Stimulated activated CD8-positive, alpha-beta memory T cell treated with anti-CD3 and anti-CD28 coated beads, Interleukin-4, amount 100 ng/mL, for 48 hours (primary cell): ENCODE data around the gene NEBL.
"Not testable (repeated sequence)": the region's sequence is repeated elsewhere in the genome, so short reads cannot be mapped to it uniquely, and the experiment has no call there.

ENCODE experiments used
- DNase-seq: peaks from one replicate; pipeline ENCODE4 v3.0.0-alpha.2; 2020

NEBL gene

DNA sequence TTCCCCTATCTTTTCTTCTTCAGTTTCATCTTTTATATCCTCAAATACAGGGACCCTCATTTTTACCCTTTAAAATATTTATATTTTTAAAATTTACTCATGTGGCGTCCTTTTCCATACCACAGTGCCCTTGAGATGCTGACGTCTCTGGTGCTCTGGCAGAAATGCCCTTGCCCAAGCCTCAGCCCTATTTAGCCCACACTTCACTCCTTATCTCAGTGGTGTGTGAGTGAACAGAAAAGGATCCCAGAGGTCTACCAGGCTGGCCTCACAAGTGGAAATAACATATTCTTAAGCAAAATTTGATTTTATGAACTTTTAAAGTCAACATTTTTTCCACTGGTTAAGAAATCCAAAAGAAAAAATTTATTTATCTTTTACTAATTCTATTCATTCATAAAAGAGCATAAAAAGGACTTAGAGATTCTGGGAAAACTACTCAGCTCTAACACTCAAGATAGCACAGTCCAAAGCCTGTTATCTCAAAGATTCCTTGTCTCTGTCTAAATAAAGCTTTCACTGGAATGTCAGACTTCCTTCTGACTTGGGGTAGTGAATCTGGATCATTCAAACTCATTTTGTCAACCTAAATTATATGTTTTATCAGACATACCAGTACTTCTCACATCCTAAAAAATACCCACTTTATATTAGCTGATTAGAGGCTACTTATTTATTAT lies at the start of gene NEBL:
NEBL (minus strand) TSS at position 166 of the 680 bp plus-strand sequence; CDS start at position 60, 106 bp downstream.
- DNase-seq, result no peak

GRCh38 chr10:20945546-20946332 lies 48.6 kb upstream of the NEBL start:
- DNase-seq, result no peak

DNA sequence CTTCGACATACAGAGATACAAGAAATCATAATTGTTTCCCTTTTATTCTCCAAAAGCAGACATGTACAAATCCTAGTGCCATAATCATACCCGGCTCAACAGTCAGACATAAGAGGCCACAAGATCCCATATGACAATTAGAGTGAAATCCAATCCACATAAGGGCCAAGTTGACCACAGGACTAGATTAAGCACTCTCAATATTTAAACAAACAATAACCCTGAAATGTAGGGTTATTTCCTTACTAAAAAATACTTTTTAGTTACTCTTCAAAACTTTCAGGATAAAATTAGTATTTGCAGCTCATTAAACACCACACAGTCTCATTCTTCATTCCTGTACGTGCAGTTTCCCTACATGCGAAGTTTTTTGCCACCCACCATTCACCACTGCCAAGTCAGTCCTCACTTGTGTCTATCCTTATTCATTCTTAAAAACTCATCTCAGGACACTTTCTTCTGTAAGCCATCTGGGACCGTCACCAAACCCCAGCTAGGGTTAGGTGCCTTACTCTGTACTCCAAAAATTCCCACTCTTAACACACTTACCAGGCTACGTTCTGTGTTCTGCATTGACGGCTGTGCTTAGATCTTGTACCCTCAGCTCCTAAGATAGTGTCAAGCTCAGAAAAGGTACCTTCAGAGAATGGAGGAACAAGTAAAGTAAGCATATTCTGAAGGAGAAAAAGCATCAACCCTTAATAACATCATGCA lies 47.8 kb upstream of the NEBL start:
- no peak for DNase-seq

DNA sequence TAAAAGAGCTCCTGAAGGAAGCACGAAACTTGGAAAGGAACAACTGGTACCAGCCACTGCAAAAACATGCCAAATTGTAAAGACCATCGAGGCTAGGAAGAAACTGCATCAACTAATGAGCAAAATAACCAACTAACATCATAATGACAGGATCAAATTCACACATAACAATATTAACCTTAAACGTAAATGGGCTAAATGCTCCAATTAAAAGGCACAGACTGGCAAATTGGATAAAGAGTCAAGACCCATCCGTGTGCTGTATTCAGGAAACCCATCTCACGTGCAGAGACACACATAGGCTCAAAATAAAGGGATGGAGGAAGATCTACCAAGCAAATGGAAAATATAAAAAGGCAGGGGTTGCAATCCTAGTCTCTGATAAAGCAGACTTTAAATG lies 42.3 kb upstream of the NEBL start:
- DNase-seq, result not testable (repeated sequence)

DNA sequence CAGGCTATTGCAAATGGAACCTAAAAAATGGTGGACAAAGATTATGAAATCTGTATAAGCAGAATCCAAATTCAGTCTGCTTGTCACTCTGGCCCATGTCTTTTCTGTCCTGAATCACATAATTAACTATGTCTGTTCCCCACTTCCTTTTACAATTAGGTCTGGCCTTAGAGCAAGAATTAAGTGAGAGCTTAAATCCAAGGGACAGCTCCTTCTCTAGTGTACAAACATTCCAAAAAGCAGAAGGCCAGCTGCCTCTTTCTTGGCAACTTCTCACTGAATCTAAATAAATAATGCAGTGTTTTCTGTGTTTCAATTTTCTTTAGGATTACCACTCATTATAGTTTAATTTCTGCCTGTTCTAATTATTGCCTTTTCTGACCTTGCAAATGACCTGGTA lies 39.3 kb upstream of the NEBL start:
- no peak for DNase-seq

DNA sequence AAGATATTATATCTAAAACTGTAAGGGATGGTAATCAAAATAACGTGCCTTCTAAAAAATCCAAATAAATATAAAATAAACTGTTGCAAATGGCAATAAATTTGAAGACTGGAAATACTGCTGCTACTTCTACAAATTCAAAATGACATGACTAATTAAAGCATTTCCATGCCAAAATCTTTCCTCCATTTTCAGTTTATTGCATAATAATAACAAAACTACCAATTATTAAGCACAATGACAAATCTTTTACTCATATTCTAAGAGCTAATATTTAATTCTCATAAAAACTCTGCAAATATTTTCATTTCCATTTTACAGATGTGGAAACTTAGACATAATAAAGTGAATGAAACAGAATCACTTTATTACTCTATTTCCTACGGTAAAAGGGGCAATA lies 38.8 kb upstream of the NEBL start:
- DNase-seq, result no peak

DNA sequence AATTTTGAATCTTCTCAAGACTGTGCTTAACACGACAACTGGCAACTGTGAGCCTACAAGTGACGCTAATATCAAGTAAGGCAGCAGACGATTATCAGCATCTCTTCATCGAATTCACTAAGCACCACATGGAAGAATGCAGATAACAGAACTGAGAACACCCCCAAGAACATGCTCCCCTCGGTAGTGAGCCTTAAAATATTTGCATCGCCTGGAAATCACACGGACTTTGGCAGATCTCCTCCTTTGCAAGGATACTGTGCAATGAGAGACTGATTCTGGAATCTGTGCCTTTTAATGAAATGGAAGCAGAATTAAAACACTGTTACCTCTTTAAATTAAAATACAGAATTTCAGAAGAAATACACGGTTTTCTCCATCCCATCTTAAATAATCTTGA lies 38.2 kb upstream of the NEBL start:
- DNase-seq, result no peak

GRCh38 chr10:20933705-20934104 lies 36.6 kb upstream of the NEBL start:
- no peak for DNase-seq

DNA sequence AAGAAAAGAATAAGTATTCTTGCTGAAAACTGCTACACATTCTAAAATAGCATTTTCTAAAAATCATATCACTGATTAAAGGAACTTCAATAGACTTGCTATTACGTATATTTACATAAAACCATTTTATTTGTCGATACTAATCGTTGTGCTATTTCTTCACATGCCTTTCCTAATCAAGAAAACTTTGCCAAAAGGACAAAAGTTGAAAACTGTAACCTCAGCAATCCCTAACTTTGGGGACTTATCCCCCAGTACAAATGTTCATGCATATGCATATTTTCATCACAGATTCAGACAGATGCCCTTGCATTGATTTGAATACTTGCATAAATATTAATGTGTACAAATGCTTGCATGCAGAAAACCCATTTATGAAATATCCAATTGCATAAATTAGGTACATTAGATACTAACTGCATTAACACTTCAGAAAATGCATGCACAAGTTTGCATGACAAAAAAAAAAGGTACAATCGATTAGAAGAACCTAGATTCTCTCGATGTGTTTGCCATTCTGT lies 35.6 kb upstream of the NEBL start:
- DNase-seq, result no peak

GRCh38 chr10:20931156-20931795 lies 34.2 kb upstream of the NEBL start:
- no peak for DNase-seq

DNA sequence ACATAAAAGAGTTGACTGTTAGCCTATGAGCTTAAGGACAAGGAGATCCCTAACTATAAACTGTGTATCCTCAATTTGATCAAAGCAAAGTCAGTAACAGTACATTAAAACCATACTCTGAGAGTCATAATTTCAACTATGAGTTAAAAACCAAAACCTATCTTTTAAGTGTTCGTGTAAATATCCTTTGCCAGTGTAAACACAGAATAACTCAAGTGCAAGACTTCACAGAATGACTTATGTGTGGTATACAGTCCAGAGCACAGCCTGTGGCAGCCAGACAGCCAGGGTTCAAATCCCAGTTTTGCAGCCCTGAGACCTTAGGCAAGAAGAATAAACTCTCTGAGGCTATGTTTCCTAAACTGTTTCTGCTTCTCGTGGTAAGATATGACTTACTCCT lies 30.3 kb upstream of the NEBL start:
- DNase-seq, result no peak

GRCh38 chr10:20922451-20922850 lies 25.3 kb upstream of the NEBL start:
- no peak for DNase-seq

- DNase-seq, result no peak
These were observed 24.9 kb upstream of the NEBL start for GRCh38 chr10:20922033-20922432.

GRCh38 chr10:20920061-20920460 lies 22.9 kb upstream of the NEBL start:
- DNase-seq, result no peak

DNA sequence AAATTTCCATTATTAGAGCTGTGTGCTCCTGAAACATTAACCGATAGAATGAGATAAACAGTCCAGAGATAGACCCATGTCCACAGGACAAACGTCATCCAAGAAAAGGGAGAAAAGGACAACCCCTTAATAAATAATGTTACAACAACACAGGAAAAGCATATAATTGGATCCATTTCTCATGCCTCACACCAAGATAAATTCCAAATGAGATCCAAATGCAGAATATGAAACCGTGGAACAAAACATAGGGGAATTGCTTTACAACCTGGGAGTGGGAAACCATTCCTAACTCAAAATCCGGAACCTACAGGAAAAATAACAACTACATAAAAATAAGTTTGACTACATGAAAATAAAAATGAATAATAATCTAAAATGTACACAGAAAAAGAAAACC lies 22.4 kb upstream of the NEBL start:
- DNase-seq, result no peak

- no peak for DNase-seq
These were observed 19.9 kb upstream of the NEBL start for GRCh38 chr10:20916976-20917375.

DNA sequence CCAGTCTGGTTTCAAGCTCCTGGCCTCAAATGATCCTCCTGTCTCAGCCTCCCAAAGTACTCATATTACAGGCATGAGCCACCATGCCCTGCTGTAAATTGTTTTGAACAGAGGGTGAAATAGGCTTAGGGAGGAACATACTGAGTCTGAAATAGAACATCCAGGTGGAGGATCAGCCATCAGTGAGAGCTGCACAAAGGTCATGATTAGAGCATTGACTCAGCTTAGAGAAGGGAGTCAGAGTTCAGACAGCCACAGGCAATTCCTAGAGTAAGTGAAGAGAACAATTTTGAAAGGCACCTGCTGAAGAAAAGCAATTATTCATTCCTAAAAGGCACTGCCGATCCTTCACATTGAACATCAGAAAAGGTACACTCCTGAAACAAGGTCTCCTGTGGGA lies 15.9 kb upstream of the NEBL start:
- no peak for DNase-seq

- no peak for DNase-seq
These were observed 14.5 kb upstream of the NEBL start for GRCh38 chr10:20911626-20912025.

DNA sequence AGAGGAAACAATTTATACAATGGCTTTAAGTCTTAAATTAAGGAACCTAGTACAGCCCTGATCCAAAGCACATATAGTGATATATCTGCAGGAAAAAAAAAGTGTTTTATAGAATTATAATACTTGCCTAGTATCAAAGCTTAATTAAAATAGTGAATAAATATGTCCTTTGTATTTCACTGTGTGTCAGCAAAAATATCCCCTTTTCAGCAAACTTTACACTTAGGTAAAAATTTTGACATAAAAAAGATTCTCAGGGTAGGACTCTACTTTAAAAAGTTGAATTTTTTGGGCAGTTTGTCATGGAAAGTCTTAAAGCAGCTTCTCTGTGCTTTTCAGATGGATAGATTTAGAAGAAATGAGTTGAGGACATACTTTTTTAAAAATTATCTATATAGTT lies 12.7 kb upstream of the NEBL start:
- DNase-seq, result no peak

GRCh38 chr10:20908391-20908790 lies 11.3 kb upstream of the NEBL start:
- no peak for DNase-seq

GRCh38 chr10:20903635-20904390 lies 6.7 kb upstream of the NEBL start:
- DNase-seq, result no peak

DNA sequence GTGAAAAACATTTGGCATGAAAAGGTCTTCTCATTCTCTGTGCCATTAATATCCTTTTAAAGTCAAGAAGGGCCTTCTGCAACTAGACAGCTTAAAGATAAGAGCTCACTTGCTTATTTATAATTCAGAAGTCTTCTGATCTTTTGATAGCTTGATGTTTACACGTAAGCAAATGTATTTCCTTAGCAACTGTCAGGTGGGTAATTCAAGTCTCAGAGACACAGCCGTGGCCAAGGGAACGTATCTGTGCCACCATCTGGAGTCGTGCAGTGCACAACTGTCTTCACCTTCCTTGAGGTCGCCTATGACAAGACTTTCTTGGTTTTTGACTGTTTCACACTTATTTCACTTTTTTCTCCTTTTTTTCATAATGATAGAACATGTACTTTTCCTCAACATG lies 4.0 kb upstream of the NEBL start:
- no peak for DNase-seq
